Tibial artery (tissue), 4 donors: ENCODE measurements around the gene RBM43.

ENCODE experiments used
- DNase-seq, 2 donors: peaks; one replicate each; pipeline ENCODE4 v3.0.0-alpha.2; 2019
- H3K27ac ChIP-seq, 2 donors: fragments of 200-600 bp; sonication (generic) in 1 of 2; 1 replicate in 1 of 2; 2 replicates in 1 of 2; pipeline ENCODE4 v1.5.1; 2018 to 2019; ENCODE audit warnings: mild to moderate bottlenecking in 1 of 2
- H3K27me3 ChIP-seq, 2 donors: fragments of 200-600 bp; sonication (generic) in 1 of 2; one replicate each; pipeline versions ENCODE4 v1.5.1 to v1.6.0; 2016 to 2019
- H3K36me3 ChIP-seq, 3 donors: fragments of 200-600 bp; sonication (generic) in 2 of 3; one replicate each; pipeline ENCODE4 v1.5.1; 2016 to 2019; ENCODE audit warnings: mild to moderate bottlenecking in 2 of 3
- H3K4me1 ChIP-seq, 4 donors: fragments of 200-600 bp; sonication (generic) in 2 of 4; 1 replicate in 3 of 4; 2 replicates in 1 of 4; pipeline ENCODE4 v1.5.1; 2016 to 2019
- H3K4me3 ChIP-seq, 2 donors: fragments of 200-600 bp; sonication (generic) in 1 of 2; 1 replicate in 1 of 2; 2 replicates in 1 of 2; pipeline ENCODE4 v1.5.1; 2018 to 2019; ENCODE audit warnings: mild to moderate bottlenecking in 2 of 2
- H3K9me3 ChIP-seq, 3 donors: fragments of 200-600 bp; sonication (generic) in 1 of 3; one replicate each; pipeline ENCODE4 v1.5.1; 2016 to 2019
- CTCF ChIP-seq, 2 experiments: fragments of 200-600 bp in 1 of 2; fragments of 450-650 bp in 1 of 2; IDR thresholded peaks; one replicate each; pipeline ENCODE4 v1.5.1; 2017 to 2019; ENCODE audit warnings: antibody characterized with exemption in 2 of 2, mild to moderate bottlenecking in 1 of 2, moderate library complexity in 1 of 2
- intact Hi-C: fragments of 100-400 bp; cut with DNase I; formaldehyde crosslinking; loops from one replicate; pipeline ENCODE4 v1.15.0; 2023; ENCODE audit warnings: low total_unique reads

The RBM43 gene

GRCh38 chr2:151217343-151217742 lies 44.3 kb downstream of the RBM43 start:
- Histone ChIP-seq H3K4me3 (no peak overlapping the region), H3K9me3 (no peaks in the 10 kb centered on the region), H3K36me3 (no peaks in the 10 kb centered on the region), H3K4me1 (no peaks in the 10 kb centered on the region), H3K27me3 (no peaks in the 10 kb centered on the region), H3K27ac (no peak overlapping the region)
- intact Hi-C loops: no loop called here
- no peak for TF ChIP-seq CTCF (IDR thresholded peaks at IDR 0.05)
- no peak for DNase-seq

- no peak overlapping the region for H3K4me3 ChIP-seq
- no peaks in the 10 kb centered on the region for H3K27me3 ChIP-seq
- intact Hi-C loops: no loop called here
- no peaks in the 10 kb centered on the region for H3K9me3 ChIP-seq
- no peak for TF ChIP-seq CTCF (IDR thresholded peaks at IDR 0.05)
- no peak for DNase-seq
- H3K27ac ChIP-seq: no peak overlapping the region
- H3K4me1 ChIP-seq: no peaks in the 10 kb centered on the region
- no peaks in the 10 kb centered on the region for H3K36me3 ChIP-seq
These were observed 54.6 kb downstream of the RBM43 start for GRCh38 chr2:151207100-151207499.

GRCh38 chr2:151206446-151206968 lies 55.2 kb downstream of the RBM43 start:
- H3K36me3 ChIP-seq: no peaks in the 10 kb centered on the region
- no peaks in the 10 kb centered on the region for H3K4me1 ChIP-seq
- DNase-seq: no peak
- intact Hi-C loops: no loop called here
- TF ChIP-seq CTCF (IDR thresholded peaks at IDR 0.05): no peak
- no peak overlapping the region for H3K27ac ChIP-seq
- H3K4me3 ChIP-seq: no peak overlapping the region
- H3K27me3 ChIP-seq: no peaks in the 10 kb centered on the region
- H3K9me3 ChIP-seq: no peaks in the 10 kb centered on the region

- Histone ChIP-seq H3K4me1 (no peaks in the 10 kb centered on the region), H3K27ac (no peak overlapping the region), H3K27me3 (no peaks in the 10 kb centered on the region), H3K4me3 (no peak overlapping the region), H3K36me3 (no peaks in the 10 kb centered on the region), H3K9me3 (no peaks in the 10 kb centered on the region)
- DNase-seq: no peak
- TF ChIP-seq CTCF (IDR thresholded peaks at IDR 0.05): no peak
- intact Hi-C loops: no loop called here
These were observed 56.1 kb downstream of the RBM43 start for GRCh38 chr2:151205571-151205970.

GRCh38 chr2:151204756-151205155 lies 56.9 kb downstream of the RBM43 start:
- Histone ChIP-seq H3K4me3 (no peak overlapping the region), H3K27ac (no peak overlapping the region), H3K9me3 (no peaks in the 10 kb centered on the region), H3K4me1 (no peaks in the 10 kb centered on the region), H3K36me3 (no peaks in the 10 kb centered on the region), H3K27me3 (no peaks in the 10 kb centered on the region)
- no peak for TF ChIP-seq CTCF (IDR thresholded peaks at IDR 0.05)
- no peak for DNase-seq
- intact Hi-C loops: no loop called here

GRCh38 chr2:151200844-151201243 lies 60.8 kb downstream of the RBM43 start:
- no peak for TF ChIP-seq CTCF (IDR thresholded peaks at IDR 0.05)
- DNase-seq: no peak
- Histone ChIP-seq H3K27me3 (no peaks in the 10 kb centered on the region), H3K4me1 (no peaks in the 10 kb centered on the region), H3K9me3 (no peaks in the 10 kb centered on the region), H3K4me3 (no peak overlapping the region), H3K27ac (no peak overlapping the region), H3K36me3 (no peaks in the 10 kb centered on the region)
- intact Hi-C loops: no loop called here
